HG02884 (cell line): ENCODE results near the gene KDM4E.
A peak's percentile ranks its signal among the peaks of the same experiment; 100 is the strongest.
"Not testable (repeated sequence)": the region's sequence is repeated elsewhere in the genome, so short reads cannot be mapped to it uniquely, and the experiment has no call there.

Experiments used
- ATAC-seq: cut with Tn5 transposase; IDR thresholded peaks from one replicate; pipeline ENCODE4 v1.9.1; 2021; ENCODE audit warnings: mild to moderate bottlenecking, moderate library complexity; ENCODE audit not compliant: unreplicated experiment

Gene KDM4E

GRCh38 chr11:95049122-95049521 lies 24.1 kb downstream of the KDM4E start, which contains the start of gene KDM4F:
Gene KDM4F, plus strand, starts transcription at chr11:95049422.
- not testable (repeated sequence) for ATAC-seq

GRCh38 chr11:95050595-95051202 lies 25.6 kb downstream of the KDM4E start:
- ATAC-seq = no peak

DNA sequence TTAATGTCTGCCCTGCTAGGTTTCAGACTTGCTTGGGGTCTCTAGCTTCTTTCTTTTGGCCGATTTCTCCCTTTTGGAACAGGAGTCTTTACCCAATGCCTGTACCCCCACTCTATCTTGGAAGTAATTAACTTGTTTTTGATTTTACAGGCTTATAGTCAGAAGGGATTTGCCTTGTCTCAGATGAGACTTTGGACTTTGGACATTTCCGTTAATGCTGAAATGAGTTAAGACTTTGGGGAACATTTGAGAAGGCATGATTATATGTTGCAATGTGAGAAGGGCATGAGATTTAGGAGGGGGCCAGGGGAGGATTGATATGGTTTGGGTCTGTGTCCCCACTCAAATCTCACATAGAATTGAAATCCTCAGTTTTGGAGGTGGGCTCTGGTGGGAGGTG lies 29.3 kb downstream of the KDM4E start:
- ATAC-seq = no peak

DNA sequence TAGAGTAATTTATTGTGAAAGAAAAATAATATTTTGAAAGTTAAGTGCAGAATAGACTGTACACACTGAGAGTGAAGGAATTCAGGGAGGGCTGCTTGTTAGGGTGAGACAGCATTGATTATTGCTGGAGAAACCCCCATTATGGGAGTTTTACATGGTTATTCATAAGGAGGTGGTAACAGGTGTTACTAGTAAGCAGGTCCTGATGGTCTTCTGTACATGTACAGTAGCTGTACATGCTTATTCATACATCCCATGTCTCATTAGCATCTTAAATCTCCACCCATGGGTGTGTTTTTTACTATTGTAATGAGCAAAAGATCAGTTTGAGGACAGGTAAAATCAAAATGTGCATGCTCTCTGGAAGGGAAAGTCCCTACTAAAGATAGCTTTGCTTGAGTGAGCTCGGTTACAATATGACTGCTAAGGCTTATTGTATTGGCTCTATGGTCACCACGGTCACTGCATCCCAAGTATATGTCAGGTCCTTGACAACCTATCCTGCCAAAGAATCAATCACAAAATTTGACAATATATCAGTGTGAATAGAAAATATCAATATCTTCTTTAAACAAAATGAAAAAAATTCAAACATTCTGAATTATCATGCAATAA lies 30.3 kb downstream of the KDM4E start:
- ATAC-seq = peak; percentile 99

- no peak for ATAC-seq
These were observed 32.9 kb downstream of the KDM4E start for GRCh38 chr11:95057959-95058358.

DNA sequence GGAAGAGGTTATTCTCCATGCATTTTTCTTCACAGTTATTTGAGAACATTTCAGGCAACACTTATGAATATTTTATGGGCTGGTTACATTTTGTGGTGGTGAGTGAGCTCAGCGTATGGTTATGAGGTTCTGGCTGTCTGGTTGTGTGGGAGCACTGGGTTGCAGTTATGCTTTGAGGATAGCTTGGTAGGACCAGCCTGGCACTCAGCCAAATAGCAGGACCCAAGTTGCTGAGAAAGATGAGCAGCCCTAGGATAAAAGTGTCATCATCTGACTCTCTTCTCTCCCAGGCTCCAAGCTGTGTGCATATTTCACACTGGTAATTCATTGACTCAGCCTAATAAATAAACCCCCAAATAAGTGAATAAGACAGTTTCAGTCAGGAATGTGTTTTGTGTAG lies 33.6 kb downstream of the KDM4E start:
- ATAC-seq = no peak

- no peak for ATAC-seq
These were observed 34.0 kb downstream of the KDM4E start for GRCh38 chr11:95059046-95059445.

DNA sequence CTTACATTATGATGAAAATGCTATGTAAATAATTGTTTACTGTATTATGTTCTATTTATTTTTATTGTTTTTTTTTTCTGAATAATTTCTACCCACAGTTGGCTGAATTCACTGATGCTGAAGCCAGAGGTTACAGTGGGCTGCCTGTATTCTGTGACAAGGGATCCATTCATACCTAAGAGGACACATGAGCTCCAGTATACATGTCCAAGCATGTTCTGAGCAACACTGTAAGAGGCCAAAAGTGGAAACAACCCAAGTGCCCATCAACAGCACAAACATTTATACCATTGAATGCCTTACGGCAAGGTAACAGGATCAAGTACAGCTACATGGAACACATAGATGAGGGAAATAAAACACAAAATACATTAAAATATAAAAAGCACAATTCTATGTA lies 40.3 kb downstream of the KDM4E start:
- ATAC-seq = no peak

GRCh38 chr11:95066716-95067038 lies 41.6 kb downstream of the KDM4E start, which contains the start of gene SRSF8:
Gene SRSF8, plus strand, starts transcription at chr11:95066919. Its CDS starts 308 bp downstream, at chr11:95067227.
- ATAC-seq = peak; percentile 36

- ATAC-seq = peak; percentile 54
These were observed 42.2 kb downstream of the KDM4E start for GRCh38 chr11:95067039-95067840.

DNA sequence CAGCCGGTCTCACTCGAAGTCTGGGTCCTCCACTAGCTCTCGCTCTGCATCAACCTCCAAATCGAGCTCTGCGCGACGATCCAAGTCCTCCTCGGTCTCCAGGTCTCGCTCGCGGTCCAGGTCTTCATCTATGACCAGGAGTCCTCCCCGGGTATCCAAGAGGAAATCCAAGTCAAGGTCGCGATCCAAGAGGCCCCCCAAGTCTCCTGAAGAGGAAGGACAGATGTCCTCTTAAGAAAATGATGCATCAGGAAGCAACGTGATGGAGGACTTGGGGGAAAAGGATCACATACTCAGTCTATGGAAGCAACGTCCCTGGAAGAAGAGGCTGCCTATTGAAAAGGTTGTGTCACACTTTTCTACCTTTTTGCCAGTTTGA lies 42.8 kb downstream of the KDM4E start:
- ATAC-seq = no peak

DNA sequence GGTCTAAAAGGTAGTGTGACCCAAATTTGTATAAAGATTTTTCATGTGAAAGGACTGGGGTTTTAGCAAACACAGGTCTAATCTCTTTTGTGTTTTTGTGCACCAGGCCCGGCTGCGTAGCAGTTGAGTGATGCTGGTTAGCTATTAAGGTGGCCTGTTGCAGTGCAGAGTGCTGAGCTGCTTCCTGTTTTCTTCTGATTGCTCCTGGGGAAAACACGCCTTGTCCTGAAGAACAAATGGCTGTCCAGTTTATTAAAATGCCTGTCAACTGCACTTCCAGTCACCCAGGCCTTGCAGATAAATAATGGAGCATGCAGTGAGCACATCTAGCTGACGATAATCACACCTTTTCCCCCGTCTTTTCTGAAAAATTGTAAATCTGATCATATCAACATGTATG lies 43.5 kb downstream of the KDM4E start:
- peak; percentile 64 for ATAC-seq

DNA sequence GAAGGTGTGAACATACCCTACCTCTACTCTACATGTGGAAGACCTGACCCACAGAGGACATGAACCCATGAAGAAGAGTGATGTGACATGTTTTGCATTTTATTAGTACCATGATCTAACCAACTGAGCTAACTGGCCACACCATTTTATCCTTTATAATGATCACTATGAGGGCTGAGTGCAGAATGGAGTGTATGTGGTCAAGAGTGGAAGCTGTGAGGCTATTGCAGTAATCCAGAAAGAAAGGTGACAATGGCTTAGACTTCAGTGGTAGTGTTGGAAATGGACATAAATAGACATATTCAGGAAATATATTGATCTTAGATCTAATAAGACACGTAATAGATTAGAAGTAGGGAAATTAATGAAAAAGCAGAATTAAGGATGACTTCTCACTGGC lies 45.4 kb downstream of the KDM4E start:
- no peak for ATAC-seq

- ATAC-seq = no peak
These were observed 47.9 kb downstream of the KDM4E start for GRCh38 chr11:95072948-95073347.

- ATAC-seq = no peak
These were observed 49.9 kb downstream of the KDM4E start for GRCh38 chr11:95074792-95075563.

- no peak for ATAC-seq
These were observed 51.4 kb downstream of the KDM4E start for GRCh38 chr11:95076416-95076815.

DNA sequence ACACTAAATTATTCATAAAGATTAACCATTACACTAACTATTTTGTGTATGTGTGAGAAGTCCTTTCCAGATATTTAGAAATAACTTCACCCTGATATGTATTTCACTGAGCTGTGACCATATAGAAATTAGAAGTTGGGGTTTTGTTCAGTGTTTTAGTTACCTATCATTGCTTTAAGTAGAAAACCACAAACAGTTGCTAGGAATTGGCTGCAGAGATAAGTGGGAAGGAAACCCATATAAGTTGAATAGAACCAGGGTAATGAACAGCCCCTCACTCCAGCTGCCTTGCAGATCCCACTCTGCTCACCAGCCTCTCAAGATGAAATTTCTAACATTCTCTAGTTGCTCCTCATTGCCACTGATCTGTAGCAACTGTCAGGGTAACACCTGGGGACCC lies 51.9 kb downstream of the KDM4E start:
- no peak for ATAC-seq
